Breast epithelium (tissue), 3 donors: Measurements from ENCODE around the gene FEM1B.

Source experiments
- CTCF ChIP-seq, 3 donors: fragments of 450-650 bp; IDR thresholded peaks; one replicate each; pipeline ENCODE4 v1.5.1; 2016 to 2017; ENCODE audit warnings: antibody characterized with exemption in 3 of 3, mild to moderate bottlenecking in 3 of 3, moderate library complexity in 3 of 3
- POLR2A ChIP-seq: fragments of 450-650 bp; IDR thresholded peaks from one replicate; pipeline ENCODE4 v1.6.1; 2016; ENCODE audit warnings: antibody characterized with exemption, mild to moderate bottlenecking, moderate library complexity
- POLR2AphosphoS5 ChIP-seq, 3 donors: sonication (generic); formaldehyde crosslinking; IDR thresholded peaks; one replicate each; pipeline ENCODE4 v1.6.1; 2017; ENCODE audit warnings: antibody characterized with exemption in 3 of 3

DNA sequence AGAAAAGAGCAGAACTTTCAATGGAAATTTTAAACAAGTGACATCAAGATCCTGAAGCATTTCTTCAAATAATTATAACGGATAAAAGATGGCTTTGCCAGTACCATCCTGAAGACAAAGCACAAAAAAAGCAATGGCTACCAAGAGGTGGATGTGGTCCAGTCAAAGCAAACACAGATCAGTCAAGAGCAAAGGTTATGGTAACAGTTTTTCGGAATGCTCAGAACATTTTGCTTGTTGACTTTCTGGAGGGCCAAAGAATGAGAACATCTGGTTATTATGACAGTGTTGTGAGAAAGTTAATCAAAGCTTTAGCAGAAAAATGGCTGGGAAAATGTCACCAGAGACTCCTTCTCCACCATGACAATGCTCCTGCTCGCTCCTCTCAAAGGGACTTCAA is 31.5 kb downstream of the FEM1B start:
- TF ChIP-seq POLR2A: no peak
- TF ChIP-seq POLR2AphosphoS5 (IDR thresholded peaks at IDR 0.05): no peak
- TF ChIP-seq CTCF (IDR thresholded peaks at IDR 0.05): no peak
